NCI-H1048 (cell line): Measurements from ENCODE around the gene CAMK2A.
"Not testable (repeated sequence)": the region's sequence is repeated elsewhere in the genome, so short reads cannot be mapped to it uniquely, and the experiment has no call there.

Source experiments
- DNase-seq: peaks from one replicate; lab custom pipeline; 2025; lab: John Stamatoyannopoulos, UW

Gene CAMK2A

DNA sequence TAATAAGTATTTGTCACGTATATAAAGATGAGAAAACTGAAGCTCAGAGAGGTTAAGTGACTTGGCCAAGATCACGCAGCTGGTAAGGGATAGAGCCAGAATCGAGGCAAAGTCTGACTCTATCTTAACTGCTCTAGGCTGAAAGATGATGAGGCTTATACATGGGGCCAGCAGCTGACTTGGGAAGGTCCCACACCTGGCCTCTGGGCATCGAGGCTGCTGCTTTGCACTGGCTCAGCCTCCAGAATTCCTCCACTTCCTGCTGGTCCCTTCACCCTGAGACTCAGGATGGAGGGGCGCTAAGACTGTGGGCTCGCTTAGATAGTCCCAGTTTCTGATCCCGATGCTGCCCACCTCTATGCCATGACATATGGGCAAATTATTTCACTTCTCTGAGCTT lies 35.2 kb downstream of the CAMK2A start:
- no peak for DNase-seq

- no peak for DNase-seq
Measured at GRCh38 chr5:150253416-150254208, 36.0 kb downstream of the CAMK2A start.

- DNase-seq = no peak
Measured at GRCh38 chr5:150252489-150252888, 37.1 kb downstream of the CAMK2A start.

GRCh38 chr5:150251504-150251903 lies 38.1 kb downstream of the CAMK2A start:
- no peak for DNase-seq

DNA sequence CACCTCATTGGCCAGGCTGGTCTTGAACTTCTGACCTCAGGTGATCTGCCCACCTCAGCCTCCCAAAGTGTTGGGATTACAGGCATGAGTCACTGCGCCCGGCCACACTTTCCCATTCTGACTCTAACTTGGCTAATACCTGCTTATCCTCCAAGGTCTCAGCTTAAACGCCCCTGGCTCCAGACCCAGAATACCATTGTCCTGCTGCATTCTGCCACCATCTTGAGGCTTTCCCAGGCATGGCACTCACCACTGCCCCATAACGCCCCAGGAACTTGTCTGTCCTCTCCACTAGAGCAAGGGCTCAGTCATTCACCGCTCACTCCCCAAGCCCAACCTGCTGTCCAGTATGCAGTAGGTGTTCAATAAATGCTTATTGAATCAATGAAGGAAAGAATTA lies 39.8 kb downstream of the CAMK2A start:
- DNase-seq = no peak

DNA sequence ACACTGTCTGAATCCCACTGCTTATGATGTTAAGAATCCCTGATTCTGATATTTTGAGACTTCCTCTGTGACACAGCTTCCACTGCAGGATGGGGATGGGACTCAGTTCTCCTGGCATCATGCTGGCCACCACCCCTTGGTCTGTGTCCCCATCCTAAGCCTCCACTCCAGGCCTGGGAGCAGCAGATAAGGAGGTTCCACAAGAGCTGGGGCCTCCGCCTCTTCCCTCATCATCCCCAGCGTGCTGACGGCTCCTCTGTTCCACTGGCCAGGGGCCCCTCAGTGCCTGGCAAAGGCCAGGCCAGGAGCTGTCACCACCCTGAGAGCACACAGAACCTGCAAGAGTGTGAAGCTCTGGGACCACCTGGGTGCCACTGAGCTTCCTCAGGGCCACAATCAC lies 40.6 kb downstream of the CAMK2A start:
- DNase-seq = no peak

GRCh38 chr5:150248493-150248892 lies 41.1 kb downstream of the CAMK2A start:
- DNase-seq = not testable (repeated sequence)

DNA sequence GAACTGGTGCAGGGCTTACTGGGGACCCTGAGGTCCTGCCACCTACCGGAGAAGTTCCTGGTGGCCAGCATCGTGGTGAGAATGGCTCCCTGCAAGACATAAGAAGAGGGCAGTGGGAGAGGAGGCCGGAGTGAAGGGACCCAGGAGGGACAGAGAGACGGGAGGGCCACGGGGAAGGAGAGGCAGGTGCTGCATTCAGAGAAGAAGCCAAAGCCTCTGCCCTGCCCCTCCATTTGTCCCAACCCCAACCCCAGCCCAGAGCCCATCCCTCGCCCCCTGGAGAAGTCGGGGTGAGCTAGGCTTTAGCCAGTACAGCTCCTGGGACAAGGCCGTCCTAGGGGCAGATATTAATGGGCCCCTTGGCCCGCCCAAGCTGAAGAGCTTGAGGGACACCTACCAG lies 41.8 kb downstream of the CAMK2A start:
- no peak for DNase-seq

DNA sequence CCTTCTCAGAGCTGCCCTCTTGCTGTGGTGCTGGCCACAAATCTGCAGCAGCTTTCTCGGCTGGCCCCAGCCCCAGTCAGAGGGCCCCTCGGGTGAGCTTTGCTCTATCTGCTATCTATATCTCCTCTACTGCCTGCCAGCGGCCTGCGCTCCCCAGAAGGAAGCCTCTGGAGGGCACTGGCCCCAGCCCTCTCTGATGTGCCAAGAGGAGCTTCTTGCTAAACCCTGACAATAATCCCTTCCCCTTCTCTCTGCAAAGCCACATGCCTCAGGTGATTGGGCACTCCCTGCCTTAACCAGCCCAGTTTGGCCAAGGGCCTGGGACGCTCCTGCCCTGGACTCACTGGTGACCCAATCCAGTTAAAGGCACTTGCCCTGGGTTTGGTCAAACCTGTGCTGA lies 42.7 kb downstream of the CAMK2A start:
- DNase-seq = no peak

GRCh38 chr5:150246429-150246828 lies 43.1 kb downstream of the CAMK2A start:
- DNase-seq = no peak

DNA sequence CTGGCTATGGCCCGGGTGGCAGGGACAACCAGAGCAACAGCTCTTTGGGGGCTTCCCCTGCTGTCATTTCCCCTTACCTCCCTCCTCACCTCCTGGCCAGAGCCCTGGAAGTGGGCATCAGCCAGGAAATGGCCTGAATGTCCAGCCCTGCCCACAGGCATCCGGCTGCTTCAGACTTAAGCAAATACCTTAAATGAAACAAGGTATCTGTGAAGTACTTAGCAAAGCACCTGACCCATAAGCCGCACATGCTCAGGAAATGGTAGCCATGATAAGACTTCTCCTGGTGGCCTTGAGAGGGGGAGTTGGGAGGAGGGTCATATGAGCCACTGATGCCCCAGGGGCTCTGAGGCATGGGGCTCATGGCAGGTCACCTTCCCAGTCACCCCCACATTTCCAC lies 43.8 kb downstream of the CAMK2A start:
- no peak for DNase-seq

GRCh38 chr5:150245111-150245789 lies 44.3 kb downstream of the CAMK2A start:
- DNase-seq = no peak

- DNase-seq = no peak
Measured at GRCh38 chr5:150244209-150244608, 45.4 kb downstream of the CAMK2A start.

DNA sequence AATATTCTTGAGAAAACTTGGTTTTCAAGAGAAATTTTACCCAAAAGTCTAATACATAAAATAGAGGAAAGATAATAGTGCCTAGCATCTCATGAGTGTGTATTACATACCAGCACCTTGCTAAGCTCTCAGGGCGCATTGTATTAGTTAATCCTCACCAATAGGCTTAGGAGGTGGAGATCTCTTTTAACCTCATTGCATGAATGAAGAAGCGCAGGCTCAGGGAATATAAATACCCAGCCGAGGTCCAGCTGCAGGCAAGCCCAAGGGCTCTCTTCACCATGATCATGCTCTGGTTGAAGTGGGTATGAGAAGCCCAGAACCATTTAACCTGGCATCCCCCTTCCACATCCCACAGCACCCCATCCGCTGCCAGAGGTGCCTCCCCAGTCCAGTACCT lies 46.0 kb downstream of the CAMK2A start:
- no peak for DNase-seq

DNA sequence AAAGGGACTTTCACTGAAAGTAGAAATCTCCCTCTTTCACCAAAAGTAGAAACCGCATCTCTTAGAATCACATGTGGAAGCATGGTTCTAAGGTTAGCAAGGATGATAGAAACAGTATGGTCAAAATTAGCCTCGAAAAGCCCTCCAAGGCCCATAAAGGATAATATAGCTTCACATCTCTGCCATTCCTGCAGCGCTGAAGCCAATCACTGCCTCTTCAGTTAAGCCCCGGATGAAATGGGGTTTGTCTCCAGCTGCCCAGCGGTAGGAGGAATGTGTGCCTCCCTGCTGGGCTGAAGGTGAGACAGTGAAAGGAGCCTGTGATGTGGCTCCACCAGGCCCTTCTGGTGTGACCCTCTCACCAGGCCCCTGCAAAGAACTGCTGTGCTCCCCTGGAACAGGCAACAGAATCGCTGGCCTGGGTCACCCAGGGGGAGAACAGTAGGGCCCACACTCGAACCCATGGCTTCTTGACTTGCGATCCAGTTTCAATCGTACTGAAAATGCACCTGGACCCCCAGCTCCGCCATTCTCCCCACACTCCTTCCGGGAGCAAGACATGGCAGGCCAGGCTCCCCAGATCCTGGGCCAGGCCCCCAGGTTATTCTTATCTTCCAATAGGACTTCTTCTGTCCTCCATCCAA lies 47.2 kb downstream of the CAMK2A start:
- DNase-seq = no peak

DNA sequence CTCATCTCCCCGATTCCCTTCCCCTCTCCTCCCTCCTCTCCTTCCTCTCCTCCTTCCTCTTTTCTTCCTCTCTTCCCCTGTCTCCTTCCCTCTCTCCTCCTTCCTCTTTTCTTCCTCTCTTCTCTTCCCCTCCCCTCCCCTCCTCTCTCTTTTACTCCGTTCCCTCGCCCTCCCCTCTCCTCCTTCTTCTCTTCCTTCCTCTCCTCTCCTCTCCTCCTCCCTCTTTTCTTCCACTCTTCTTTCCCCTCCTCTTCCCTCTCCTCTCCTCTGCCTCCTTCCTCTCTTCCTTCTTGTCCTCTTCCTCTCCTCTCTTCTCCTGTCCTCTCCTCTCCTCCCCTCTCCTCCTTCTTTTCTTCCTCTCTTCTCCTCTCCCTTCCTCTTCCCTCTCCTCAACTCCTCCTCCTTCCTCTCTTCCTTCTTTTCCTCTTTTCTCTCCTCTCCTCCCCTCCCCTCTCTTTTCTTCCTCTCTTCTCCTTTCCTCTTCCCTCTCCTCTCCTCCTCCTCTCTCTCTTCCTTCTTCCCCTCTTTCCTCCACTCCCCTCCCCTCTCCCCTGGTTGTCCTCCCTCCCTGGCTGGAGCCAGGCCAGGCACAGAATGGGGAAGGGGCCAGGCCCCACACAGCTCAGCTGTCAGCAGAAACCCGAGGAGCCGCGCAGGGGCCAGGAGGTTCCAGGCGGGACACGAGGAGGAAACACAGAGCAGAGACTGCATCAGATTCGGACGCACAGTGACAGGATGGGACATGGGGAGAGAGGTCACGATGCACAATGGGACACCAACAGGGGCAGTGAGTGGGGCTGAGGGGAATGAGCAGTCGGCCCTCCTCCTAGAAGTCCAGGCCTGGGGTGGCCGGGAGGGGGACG lies 48.0 kb downstream of the CAMK2A start:
- DNase-seq = no peak

- DNase-seq = no peak
Measured at GRCh38 chr5:150239794-150240122, 49.8 kb downstream of the CAMK2A start.

DNA sequence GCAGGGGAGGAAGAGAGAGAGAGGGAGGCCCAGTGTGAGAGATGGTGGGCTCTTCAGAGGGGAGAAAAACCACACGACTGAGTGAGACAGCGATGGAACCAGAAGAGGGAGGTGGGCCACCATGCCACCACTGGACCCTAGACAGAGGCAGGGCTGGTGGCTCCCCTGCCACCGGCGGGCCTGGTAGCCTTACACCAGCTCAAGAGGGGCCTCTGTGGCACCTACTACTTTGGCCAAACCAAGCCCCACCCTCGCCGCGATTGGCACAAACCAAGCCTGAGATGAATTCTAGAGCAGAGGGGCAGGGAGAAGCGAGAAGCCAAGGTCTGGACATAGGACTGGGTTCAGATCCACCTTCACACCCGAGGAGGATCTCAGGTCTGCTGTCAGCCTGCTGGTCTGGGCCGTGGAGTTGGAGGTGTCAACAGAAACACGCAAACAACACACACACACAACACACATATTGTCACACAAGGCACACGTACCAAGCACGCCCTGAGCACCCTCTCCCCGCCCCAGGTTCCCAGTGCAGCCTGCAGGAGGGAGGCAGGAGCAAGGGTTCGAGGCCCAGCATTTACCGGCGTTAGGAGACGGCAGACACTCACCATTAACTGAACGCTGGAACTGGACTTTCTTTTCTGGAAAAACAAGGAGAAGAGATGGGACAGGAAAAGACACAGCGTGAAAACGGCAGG lies 50.3 kb downstream of the CAMK2A start:
- DNase-seq = no peak

GRCh38 chr5:150238646-150239045 lies 50.9 kb downstream of the CAMK2A start:
- no peak for DNase-seq

DNA sequence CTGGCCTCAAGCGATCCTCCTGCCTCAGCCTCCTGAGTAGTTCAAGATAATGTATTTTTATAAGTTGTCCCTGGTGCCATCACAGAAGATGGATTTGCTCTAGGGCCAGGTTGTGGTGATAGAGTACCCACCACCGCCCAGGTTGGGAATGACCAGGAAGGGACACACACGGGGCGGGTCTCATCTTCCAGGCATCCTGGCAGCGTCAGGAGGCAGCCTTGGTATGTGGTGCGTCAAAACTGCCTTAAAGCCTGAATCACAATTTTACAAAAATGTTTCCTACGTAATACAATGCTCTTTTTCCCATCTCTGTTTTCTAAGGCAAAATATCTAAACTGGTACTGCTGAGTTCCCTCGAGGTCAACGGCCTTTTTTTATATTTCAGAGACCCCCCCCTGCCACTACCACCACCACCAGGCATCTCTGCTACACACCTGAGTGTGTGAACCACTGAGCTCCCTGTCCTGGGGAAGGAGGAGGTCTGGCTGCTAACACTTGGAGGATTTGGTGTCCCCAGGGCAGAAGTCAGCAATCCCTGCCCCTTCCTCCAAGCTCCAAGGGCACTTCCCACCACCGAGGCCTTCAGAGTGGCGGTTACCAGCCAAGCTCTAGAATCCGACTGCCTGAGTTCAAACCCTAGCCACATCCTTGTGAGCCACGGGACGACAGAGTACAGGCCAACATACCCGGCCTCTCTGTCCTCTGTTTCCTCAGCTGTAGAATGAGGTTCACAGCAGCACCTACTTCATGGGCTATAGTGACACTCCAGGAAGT lies 52.4 kb downstream of the CAMK2A start:
- DNase-seq = no peak

GRCh38 chr5:150236313-150236712 lies 53.3 kb downstream of the CAMK2A start:
- DNase-seq = no peak
